Esophagus squamous epithelium (tissue), 4 donors: ENCODE results near the gene SPRTN.

ENCODE experiments used
- CTCF ChIP-seq, 6 experiments: fragments of 450-650 bp in 4 of 6; fragments of 200-600 bp in 2 of 6; sonication (generic) in 2 of 6; IDR thresholded peaks; one replicate each; pipeline ENCODE4 v1.5.1; 2016 to 2019; ENCODE audit warnings: antibody characterized with exemption in 6 of 6, mild to moderate bottlenecking in 4 of 6, moderate library complexity in 4 of 6
- POLR2A ChIP-seq, 4 donors: fragments of 450-650 bp; IDR thresholded peaks; one replicate each; pipeline ENCODE4 v1.6.1; 2017; ENCODE audit warnings: antibody characterized with exemption in 4 of 4, mild to moderate bottlenecking in 4 of 4, moderate library complexity in 3 of 4

- TF ChIP-seq CTCF (IDR thresholded peaks at IDR 0.05) (no peak), POLR2A (IDR thresholded peaks at IDR 0.05) (no peak)
Measured at GRCh38 chr1:231374394-231374793, 36.3 kb downstream of the SPRTN start.
